OCI-LY1 (cell line): ENCODE results near the gene TAF1L.

Experiments used
- H2AFZ ChIP-seq: fragments of 200-600 bp; sonication (generic), shearing (Covaris generic); 2 replicates; pipeline ENCODE4 v1.6.0; 2014; ENCODE audit warnings: antibody characterized with exemption, mild to moderate bottlenecking, low read length
- H3F3A ChIP-seq: fragments of 200-600 bp; sonication (generic), shearing (Covaris generic); 2 replicates; pipeline ENCODE4 v1.6.0; 2014; ENCODE audit warnings: mild to moderate bottlenecking, antibody characterized with exemption, low read length, moderate library complexity; ENCODE audit not compliant: insufficient read depth
- H3K27ac ChIP-seq: fragments of 200-600 bp; sonication (generic); 2 replicates; pipeline ENCODE4 v1.5.1; 2014; ENCODE audit warnings: low read length, mixed run types, mild to moderate bottlenecking, low read depth; ENCODE audit not compliant: poor library complexity, severe bottlenecking
- H3K27me3 ChIP-seq: fragments of 200-600 bp; sonication (generic); 2 replicates; pipeline ENCODE4 v1.6.0; 2014; ENCODE audit warnings: antibody characterized with exemption, mild to moderate bottlenecking, low read length, moderate library complexity; ENCODE audit not compliant: insufficient read depth
- H3K36me3 ChIP-seq: fragments of 200-600 bp; sonication (generic); 2 replicates; pipeline ENCODE4 v1.6.1; 2014; ENCODE audit warnings: mild to moderate bottlenecking, antibody characterized with exemption, low read length, moderate library complexity, mixed read lengths; ENCODE audit not compliant: insufficient read depth
- H3K4me1 ChIP-seq: fragments of 200-600 bp; sonication (generic); 2 replicates; pipeline ENCODE4 v1.5.1; 2014; ENCODE audit warnings: mild to moderate bottlenecking, low read length, moderate library complexity; ENCODE audit not compliant: insufficient read depth, severe bottlenecking
- H3K4me2 ChIP-seq: fragments of 200-600 bp; sonication (generic), shearing (Covaris generic); 2 replicates; pipeline ENCODE4 v1.6.1; 2014; ENCODE audit warnings: low read length
- H3K4me3 ChIP-seq: fragments of 200-600 bp; sonication (generic); 2 replicates; pipeline ENCODE4 v1.5.1; 2014; ENCODE audit warnings: low read length, low read depth, mild to moderate bottlenecking, mixed read lengths; ENCODE audit not compliant: poor library complexity, severe bottlenecking
- H3K79me2 ChIP-seq: fragments of 200-600 bp; shearing (Covaris generic); 2 replicates; pipeline ENCODE4 v1.6.1; 2016; ENCODE audit warnings: mixed run types, low read length, mixed read lengths; ENCODE audit not compliant: insufficient read depth
- H3K9ac ChIP-seq: fragments of 200-600 bp; sonication (generic), shearing (Covaris generic); 2 replicates; pipeline ENCODE4 v1.6.1; 2014; ENCODE audit warnings: mild to moderate bottlenecking, low read length, mixed read lengths
- H3K9me2 ChIP-seq: fragments of 200-600 bp; sonication (generic), shearing (Covaris generic); 2 replicates; pipeline ENCODE4 v1.6.1; 2014; ENCODE audit warnings: low read depth, mild to moderate bottlenecking, low read length, mixed read lengths
- H3K9me3 ChIP-seq: fragments of 200-600 bp; shearing (Covaris generic); 2 replicates; pipeline ENCODE4 v1.6.1; 2014; ENCODE audit warnings: low read length, mixed read lengths
- H4K20me1 ChIP-seq: fragments of 200-600 bp; sonication (generic), shearing (Covaris generic); 2 replicates; pipeline ENCODE4 v1.6.0; 2016; ENCODE audit warnings: mild to moderate bottlenecking, low read length; ENCODE audit not compliant: insufficient read depth
- EZH2 ChIP-seq: fragments of 200-600 bp; sonication (generic), shearing (Covaris generic); IDR thresholded peaks from 2 replicates; pipeline ENCODE4 v1.8.0; 2017; ENCODE audit warnings: borderline replicate concordance, mixed run types, mild to moderate bottlenecking, antibody characterized with exemption, low read length, moderate library complexity, mixed read lengths
- TF ChIP-seq, protein P1 (sequence below): fragments of 200-600 bp; sonication (generic), shearing (Covaris generic); IDR thresholded peaks from 2 replicates; pipeline ENCODE4 v1.5.1; 2017; ENCODE audit warnings: mild to moderate bottlenecking, antibody characterized with exemption, low read length, moderate library complexity, mixed read lengths

The TAF1L gene, protein sequence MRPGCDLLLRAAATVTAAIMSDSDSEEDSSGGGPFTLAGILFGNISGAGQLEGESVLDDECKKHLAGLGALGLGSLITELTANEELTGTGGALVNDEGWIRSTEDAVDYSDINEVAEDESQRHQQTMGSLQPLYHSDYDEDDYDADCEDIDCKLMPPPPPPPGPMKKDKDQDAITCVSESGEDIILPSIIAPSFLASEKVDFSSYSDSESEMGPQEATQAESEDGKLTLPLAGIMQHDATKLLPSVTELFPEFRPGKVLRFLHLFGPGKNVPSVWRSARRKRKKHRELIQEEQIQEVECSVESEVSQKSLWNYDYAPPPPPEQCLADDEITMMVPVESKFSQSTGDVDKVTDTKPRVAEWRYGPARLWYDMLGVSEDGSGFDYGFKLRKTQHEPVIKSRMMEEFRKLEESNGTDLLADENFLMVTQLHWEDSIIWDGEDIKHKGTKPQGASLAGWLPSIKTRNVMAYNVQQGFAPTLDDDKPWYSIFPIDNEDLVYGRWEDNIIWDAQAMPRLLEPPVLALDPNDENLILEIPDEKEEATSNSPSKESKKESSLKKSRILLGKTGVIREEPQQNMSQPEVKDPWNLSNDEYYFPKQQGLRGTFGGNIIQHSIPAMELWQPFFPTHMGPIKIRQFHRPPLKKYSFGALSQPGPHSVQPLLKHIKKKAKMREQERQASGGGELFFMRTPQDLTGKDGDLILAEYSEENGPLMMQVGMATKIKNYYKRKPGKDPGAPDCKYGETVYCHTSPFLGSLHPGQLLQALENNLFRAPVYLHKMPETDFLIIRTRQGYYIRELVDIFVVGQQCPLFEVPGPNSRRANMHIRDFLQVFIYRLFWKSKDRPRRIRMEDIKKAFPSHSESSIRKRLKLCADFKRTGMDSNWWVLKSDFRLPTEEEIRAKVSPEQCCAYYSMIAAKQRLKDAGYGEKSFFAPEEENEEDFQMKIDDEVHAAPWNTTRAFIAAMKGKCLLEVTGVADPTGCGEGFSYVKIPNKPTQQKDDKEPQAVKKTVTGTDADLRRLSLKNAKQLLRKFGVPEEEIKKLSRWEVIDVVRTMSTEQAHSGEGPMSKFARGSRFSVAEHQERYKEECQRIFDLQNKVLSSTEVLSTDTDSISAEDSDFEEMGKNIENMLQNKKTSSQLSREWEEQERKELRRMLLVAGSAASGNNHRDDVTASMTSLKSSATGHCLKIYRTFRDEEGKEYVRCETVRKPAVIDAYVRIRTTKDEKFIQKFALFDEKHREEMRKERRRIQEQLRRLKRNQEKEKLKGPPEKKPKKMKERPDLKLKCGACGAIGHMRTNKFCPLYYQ (N-terminal part only)

DNA sequence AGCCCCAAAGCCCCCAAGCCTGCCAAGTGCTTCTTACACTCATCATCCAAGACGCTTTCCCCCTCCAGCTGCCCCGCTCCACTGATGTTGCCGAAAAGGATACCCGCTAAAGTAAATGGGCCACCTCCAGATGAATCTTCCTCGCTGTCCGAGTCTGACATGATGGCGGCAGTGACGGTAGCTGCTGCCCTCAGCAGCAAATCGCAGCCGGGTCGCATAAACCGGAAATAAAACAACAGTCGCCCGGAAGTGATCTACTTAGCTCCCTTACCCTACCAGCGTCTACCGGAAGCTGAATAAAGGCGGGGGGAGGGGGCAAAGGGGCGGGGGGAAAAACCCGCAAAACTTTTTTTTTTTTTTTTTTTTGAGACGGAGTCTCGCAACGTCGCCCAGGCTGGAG is at the start of gene TAF1L:
Gene TAF1L, minus strand, starts transcription at position 308 of the 400 bp plus-strand sequence. Its CDS starts 90 bp downstream, at position 218.
- no peaks in the 10 kb centered on the region for H3K9me3 ChIP-seq
- no peaks in the 10 kb centered on the region for H4K20me1 ChIP-seq
- no peaks in the 10 kb centered on the region for H3K4me1 ChIP-seq
- H2AFZ ChIP-seq: no peak within 1 kb of the TSS
- H3K36me3 ChIP-seq: no peaks in the 10 kb centered on the region
- no peak within 1 kb of the TSS for H3K27ac ChIP-seq
- no peaks in the 10 kb centered on the region for H3K9me2 ChIP-seq
- H3K79me2 ChIP-seq: no peaks in the 10 kb centered on the region
- H3F3A ChIP-seq: no peaks in the 10 kb centered on the region
- TF ChIP-seq, protein P1, sequence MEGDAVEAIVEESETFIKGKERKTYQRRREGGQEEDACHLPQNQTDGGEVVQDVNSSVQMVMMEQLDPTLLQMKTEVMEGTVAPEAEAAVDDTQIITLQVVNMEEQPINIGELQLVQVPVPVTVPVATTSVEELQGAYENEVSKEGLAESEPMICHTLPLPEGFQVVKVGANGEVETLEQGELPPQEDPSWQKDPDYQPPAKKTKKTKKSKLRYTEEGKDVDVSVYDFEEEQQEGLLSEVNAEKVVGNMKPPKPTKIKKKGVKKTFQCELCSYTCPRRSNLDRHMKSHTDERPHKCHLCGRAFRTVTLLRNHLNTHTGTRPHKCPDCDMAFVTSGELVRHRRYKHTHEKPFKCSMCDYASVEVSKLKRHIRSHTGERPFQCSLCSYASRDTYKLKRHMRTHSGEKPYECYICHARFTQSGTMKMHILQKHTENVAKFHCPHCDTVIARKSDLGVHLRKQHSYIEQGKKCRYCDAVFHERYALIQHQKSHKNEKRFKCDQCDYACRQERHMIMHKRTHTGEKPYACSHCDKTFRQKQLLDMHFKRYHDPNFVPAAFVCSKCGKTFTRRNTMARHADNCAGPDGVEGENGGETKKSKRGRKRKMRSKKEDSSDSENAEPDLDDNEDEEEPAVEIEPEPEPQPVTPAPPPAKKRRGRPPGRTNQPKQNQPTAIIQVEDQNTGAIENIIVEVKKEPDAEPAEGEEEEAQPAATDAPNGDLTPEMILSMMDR: no peak
- no peak for TF ChIP-seq EZH2
- H3K27me3 ChIP-seq: no peaks in the 10 kb centered on the region
- H3K9ac ChIP-seq: no peak within 1 kb of the TSS
- no peak within 1 kb of the TSS for H3K4me2 ChIP-seq
- no peak within 1 kb of the TSS for H3K4me3 ChIP-seq

DNA sequence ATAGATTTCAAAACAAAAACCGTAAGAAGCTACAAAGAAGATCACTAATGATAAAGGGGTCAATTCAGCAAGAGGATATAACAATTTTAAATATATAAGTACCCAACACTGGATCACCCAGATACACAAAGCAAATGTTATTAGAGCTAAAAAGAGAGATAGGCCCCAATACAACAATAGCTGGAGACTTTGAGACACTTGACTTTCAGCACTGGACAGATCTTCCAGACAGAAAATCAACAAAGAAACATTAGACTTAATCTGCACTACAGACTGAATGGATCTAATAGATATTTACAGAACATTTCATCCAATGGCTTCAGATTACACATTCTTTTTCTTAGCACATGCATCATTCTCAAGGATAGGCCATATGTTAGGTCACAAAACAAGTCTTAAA is 46.3 kb upstream of the TAF1L start:
- TF ChIP-seq, protein P1: no peak
- no peak for TF ChIP-seq EZH2
- no peak overlapping the region for H3K27ac ChIP-seq
- H3K79me2 ChIP-seq: no peaks in the 10 kb centered on the region
- H3K4me2 ChIP-seq: no peak overlapping the region
- H4K20me1 ChIP-seq: no peaks in the 10 kb centered on the region
- no peaks in the 10 kb centered on the region for H3K4me1 ChIP-seq
- H3K9ac ChIP-seq: no peak overlapping the region
- no peak overlapping the region for H3K4me3 ChIP-seq
- H3K36me3 ChIP-seq: no peaks in the 10 kb centered on the region
- H3K9me2 ChIP-seq: no peaks in the 10 kb centered on the region
- H2AFZ ChIP-seq: no peak overlapping the region
- 0 out of 2 replicates have a peak, but pooled peaks cover 6% of the 10 kb centered on the region for H3K27me3 ChIP-seq
- no peaks in the 10 kb centered on the region for H3F3A ChIP-seq
- no peaks in the 10 kb centered on the region for H3K9me3 ChIP-seq

DNA sequence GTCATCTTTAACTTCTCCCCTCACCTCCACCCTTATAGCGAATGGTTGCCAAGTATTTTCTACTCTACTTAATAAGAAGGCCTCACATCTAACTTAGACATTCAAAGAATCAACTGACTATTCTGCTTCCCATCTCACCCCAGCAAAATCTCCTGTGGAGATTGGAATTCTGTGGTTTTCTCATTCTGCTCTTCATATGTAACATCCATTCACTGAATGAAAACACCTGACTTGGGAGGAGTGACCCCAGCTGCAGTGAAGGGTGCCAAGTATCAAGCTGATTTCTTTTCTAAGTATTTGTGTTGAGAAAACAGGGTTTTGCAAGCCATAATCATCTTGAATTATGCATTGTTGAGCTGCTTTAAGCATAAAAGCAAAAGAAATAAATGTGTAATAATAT is 42.5 kb upstream of the TAF1L start:
- H3K4me1 ChIP-seq: no peaks in the 10 kb centered on the region
- H3K27ac ChIP-seq: no peak overlapping the region
- TF ChIP-seq EZH2: no peak
- TF ChIP-seq, protein P1: no peak
- H3K9ac ChIP-seq: no peak overlapping the region
- no peaks in the 10 kb centered on the region for H3K79me2 ChIP-seq
- H2AFZ ChIP-seq: no peak overlapping the region
- no peaks in the 10 kb centered on the region for H3K9me3 ChIP-seq
- no peaks in the 10 kb centered on the region for H3K9me2 ChIP-seq
- H3K4me2 ChIP-seq: no peak overlapping the region
- no peaks in the 10 kb centered on the region for H4K20me1 ChIP-seq
- no peaks in the 10 kb centered on the region for H3F3A ChIP-seq
- no peaks in the 10 kb centered on the region for H3K27me3 ChIP-seq
- H3K4me3 ChIP-seq: no peak overlapping the region
- H3K36me3 ChIP-seq: no peaks in the 10 kb centered on the region
